Neutrophil (primary cell): ENCODE measurements around the gene TSNAX.

Source experiments
- H3K27ac ChIP-seq: fragments of 200-600 bp; sonication (generic); 2 replicates; pipeline ENCODE4 v1.5.1; 2016; ENCODE audit warnings: mild to moderate bottlenecking, moderate library complexity
- H3K27me3 ChIP-seq: fragments of 200-600 bp; sonication (generic); 2 replicates; pipeline ENCODE4 v1.6.0; 2016; ENCODE audit warnings: mild to moderate bottlenecking
- H3K36me3 ChIP-seq: fragments of 200-600 bp; sonication (generic); 2 replicates; pipeline ENCODE4 v1.5.1; 2017
- H3K4me1 ChIP-seq, 2 experiments: fragments of 200-600 bp in 1 of 2; sonication (generic) in 1 of 2; 1 replicate in 1 of 2; 2 replicates in 1 of 2; pipeline versions ENCODE4 v1.5.1 to v1.6.1; 2013 to 2016; ENCODE audit warnings: low read depth in 1 of 2, low read length in 1 of 2, mild to moderate bottlenecking in 1 of 2, moderate library complexity in 1 of 2; ENCODE audit not compliant: control insufficient read depth in 1 of 2, insufficient read depth in 1 of 2
- H3K4me3 ChIP-seq, 2 experiments: fragments of 200-600 bp in 1 of 2; sonication (generic) in 1 of 2; 1 replicate in 1 of 2; 2 replicates in 1 of 2; pipeline ENCODE4 v1.5.1; 2013 to 2016; ENCODE audit warnings: low read depth in 1 of 2, low read length in 1 of 2, mild to moderate bottlenecking in 1 of 2, moderate library complexity in 1 of 2
- H3K9me3 ChIP-seq: fragments of 200-600 bp; sonication (generic); 2 replicates; pipeline ENCODE4 v1.5.1; 2016
- TF ChIP-seq, protein P1 (sequence below): fragments of 200-600 bp; sonication (generic); IDR thresholded peaks from 2 replicates; pipeline ENCODE4 v1.5.1; 2016; ENCODE audit warnings: antibody characterized with exemption

TSNAX gene

DNA sequence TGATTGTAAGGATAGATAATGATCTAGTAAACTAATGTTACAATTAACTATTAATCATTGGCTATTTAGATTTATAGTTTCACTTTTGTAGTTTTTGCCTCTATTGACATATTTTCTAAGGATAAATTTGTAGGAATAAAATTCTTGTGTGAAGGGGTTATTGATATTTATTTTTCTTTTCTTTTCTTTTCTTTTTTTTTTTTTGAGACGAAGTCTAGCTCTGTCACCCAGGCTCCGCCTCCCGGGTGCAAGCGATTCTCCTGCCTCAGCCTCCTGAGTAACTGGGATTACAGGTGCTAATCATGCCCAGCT lies 74.2 kb downstream of the TSNAX start:
- TF ChIP-seq, protein P1, sequence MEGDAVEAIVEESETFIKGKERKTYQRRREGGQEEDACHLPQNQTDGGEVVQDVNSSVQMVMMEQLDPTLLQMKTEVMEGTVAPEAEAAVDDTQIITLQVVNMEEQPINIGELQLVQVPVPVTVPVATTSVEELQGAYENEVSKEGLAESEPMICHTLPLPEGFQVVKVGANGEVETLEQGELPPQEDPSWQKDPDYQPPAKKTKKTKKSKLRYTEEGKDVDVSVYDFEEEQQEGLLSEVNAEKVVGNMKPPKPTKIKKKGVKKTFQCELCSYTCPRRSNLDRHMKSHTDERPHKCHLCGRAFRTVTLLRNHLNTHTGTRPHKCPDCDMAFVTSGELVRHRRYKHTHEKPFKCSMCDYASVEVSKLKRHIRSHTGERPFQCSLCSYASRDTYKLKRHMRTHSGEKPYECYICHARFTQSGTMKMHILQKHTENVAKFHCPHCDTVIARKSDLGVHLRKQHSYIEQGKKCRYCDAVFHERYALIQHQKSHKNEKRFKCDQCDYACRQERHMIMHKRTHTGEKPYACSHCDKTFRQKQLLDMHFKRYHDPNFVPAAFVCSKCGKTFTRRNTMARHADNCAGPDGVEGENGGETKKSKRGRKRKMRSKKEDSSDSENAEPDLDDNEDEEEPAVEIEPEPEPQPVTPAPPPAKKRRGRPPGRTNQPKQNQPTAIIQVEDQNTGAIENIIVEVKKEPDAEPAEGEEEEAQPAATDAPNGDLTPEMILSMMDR: no peak
- Histone ChIP-seq H3K4me3 (no peak overlapping the region), H3K27me3 (no peaks in the 10 kb centered on the region), H3K9me3 (no peaks in the 10 kb centered on the region), H3K4me1 (peaks cover 16 to 17% of the 10 kb centered on the region in 2 experiments), H3K27ac (no peak overlapping the region), H3K36me3 (no peaks in the 10 kb centered on the region)

DNA sequence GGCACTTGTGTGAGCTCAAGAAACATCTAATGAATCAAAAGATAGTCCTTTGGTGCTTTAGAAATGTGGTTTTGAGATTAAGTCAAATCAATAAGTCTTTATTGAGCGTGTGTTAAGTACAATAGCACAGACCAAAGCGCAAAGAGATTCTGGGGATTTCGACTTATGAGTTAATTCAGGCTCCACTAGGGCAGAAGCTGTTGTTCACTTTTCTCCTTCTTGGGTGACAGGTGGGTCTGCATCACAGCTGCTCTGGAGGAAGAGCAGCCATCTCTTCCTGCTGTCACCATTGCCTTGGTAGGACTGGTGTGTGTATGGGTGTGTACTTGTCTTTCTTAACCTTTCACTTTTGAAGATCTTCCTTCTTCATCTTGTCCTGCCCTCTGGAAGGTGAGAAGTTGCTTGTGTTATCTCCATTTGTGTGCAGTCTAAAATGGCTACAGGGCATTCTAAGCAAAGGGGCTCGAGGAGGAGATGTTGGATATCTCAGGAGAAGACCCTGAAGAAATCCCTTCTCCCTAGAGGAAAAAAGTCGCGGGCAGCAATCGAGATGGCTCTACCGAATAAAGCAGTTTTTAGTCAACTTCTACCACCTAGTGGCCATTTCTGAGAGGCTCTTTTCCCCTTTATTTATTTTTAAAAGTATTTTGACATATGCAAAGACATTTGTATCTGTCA lies 75.3 kb downstream of the TSNAX start:
- TF ChIP-seq, protein P1: peak; percentile 56
- H3K27ac ChIP-seq: peak overlapping the region; percentile 62

DNA sequence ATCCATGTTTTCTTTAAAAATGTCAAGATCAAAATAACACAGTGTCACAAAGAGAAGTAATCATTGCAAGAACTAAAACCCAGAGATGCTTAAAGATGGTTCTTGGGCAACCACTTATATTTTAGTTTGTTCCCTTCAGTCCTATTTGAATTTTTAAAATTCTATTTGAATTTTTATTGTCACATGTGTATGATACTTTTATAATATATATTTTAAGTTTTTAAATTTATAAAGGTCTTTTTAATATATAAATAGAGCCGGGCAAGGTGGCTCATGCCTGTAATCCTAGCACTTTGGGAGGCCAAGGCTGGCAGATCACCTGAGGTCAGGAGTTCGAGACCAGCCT lies 75.8 kb downstream of the TSNAX start:
- Histone ChIP-seq H3K27me3 (no peaks in the 10 kb centered on the region), H3K4me3 (no peak overlapping the region), H3K27ac (peak overlapping the region; percentile 62), H3K36me3 (no peaks in the 10 kb centered on the region), H3K4me1 (peaks cover 6 to 7% of the 10 kb centered on the region in 2 experiments), H3K9me3 (no peaks in the 10 kb centered on the region)
- TF ChIP-seq, protein P1: no peak

More for the DNA sequence above, 75.3 kb downstream of the TSNAX start:
- Histone ChIP-seq H3K4me3 (peak overlapping the region; percentile 42 to 49), H3K4me1 (peaks cover 8 to 9% of the 10 kb centered on the region in 2 experiments), H3K9me3 (no peaks in the 10 kb centered on the region), H3K36me3 (no peaks in the 10 kb centered on the region), H3K27me3 (no peaks in the 10 kb centered on the region)

DNA sequence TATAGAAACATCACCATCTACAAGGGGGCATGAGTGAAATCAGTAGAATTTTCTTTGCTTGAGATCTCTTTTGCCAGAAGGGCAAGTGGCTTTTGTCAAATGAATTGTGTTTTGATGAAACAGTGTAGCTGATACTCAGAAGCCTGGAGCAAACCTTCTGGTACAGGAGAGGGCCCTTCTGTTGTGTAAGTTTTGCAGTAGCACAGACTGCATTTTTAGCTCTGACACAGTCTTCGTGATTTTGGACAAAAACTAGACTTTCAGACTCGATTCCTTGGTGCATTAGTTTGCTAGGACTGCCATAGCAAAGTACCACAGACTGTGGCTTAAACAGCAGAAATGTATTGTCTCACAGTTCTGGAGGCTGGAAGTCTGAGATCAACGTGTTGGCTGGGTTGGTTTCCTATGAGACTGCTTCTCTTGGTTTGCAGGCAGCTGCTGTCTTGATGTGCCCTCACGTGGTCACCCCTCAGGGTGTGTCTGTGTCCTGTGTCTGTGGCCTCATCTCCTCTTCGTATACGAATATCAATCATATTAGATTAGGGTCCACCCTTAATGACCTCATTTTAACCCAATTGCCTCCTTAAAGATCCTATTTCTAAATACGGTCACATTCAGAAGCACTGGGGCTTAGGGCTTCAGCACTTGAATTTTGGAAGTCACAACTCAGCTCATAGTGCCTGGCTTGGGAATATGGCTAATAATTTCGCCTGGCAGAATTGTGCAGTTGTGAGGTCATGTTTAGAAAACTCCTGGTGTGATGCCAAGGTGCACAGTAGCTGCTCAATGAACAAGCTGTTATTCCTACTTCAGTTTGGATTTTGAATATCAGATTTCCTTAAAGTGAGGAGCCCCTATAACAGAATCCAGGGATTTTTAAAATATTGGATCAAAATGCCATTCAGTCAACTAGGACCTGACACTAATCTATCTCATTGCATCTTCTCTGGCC lies 77.0 kb downstream of the TSNAX start:
- H3K27ac ChIP-seq: no peak overlapping the region
- H3K27me3 ChIP-seq: no peaks in the 10 kb centered on the region
- H3K9me3 ChIP-seq: no peaks in the 10 kb centered on the region
- no peak overlapping the region for H3K4me3 ChIP-seq
- TF ChIP-seq, protein P1: no peak
- peaks cover 6 to 7% of the 10 kb centered on the region in 2 experiments for H3K4me1 ChIP-seq
- H3K36me3 ChIP-seq: no peaks in the 10 kb centered on the region

DNA sequence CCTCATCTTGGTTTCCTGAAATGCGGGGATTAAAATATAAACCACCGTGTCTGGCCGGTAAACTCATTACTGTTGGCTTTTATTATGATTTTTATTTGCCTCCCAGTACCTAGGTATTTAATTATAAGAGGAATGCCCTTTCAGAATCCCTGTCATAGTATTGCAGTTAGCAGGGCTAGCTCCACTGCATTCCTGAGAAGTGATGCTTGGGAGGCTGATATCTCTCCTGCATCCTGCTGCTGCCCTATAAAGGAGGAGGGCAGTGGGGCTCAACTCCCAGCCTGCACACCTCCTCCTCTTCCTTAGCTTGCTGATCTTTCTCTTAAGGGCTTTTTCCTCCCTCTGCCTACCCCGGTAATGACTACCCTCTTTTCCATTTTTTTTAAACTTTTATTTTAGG lies 78.2 kb downstream of the TSNAX start:
- no peaks in the 10 kb centered on the region for H3K27me3 ChIP-seq
- H3K9me3 ChIP-seq: no peaks in the 10 kb centered on the region
- H3K27ac ChIP-seq: no peak overlapping the region
- TF ChIP-seq, protein P1: no peak
- H3K36me3 ChIP-seq: no peaks in the 10 kb centered on the region
- H3K4me1 ChIP-seq: peaks cover 11 to 12% of the 10 kb centered on the region in 2 experiments
- H3K4me3 ChIP-seq: no peak overlapping the region
